Activated CD8-positive, alpha-beta T cell treated with anti-CD3 and anti-CD28 coated beads for 36 hours (primary cell): Measurements from ENCODE around the gene EFHD1. TPM values are rescaled to one million over a fixed set of nuclear protein-coding genes. Genes with fewer than 3 reads are reported as not detected.
"Not testable (repeated sequence)": the region's sequence is repeated elsewhere in the genome, so short reads cannot be mapped to it uniquely, and the experiment has no call there.

Experiments used
- ATAC-seq: fragments of 200-7000 bp; cut with Tn5 transposase; one replicate; pipeline ENCODE4 v1.10.0; 2021; ENCODE audit warnings: mild to moderate bottlenecking, moderate library complexity
- CTCF ChIA-PET: fragments of 350-600 bp; sonication (Branson Sonifier 250); formaldehyde crosslinking; loops from one replicate; lab custom pipeline; 2021; ENCODE audit warnings: antibody characterized with exemption; lab: Charles Lee
- POLR2A ChIA-PET: fragments of 350-600 bp; sonication (Branson Sonifier 250); formaldehyde crosslinking; loops from one replicate; lab custom pipeline; 2021; ENCODE audit warnings: antibody characterized with exemption; lab: Charles Lee
- DNase-seq: peaks from one replicate; pipeline ENCODE4 v3.0.0-alpha.2; 2020
- H3K27ac Mint-ChIP-seq: one replicate; pipeline ENCODE4 v1.8.0; 2021; ENCODE audit warnings: mild to moderate bottlenecking, mixed read lengths
- H3K27me3 Mint-ChIP-seq: one replicate; pipeline ENCODE4 v1.8.0; 2021; ENCODE audit warnings: mixed read lengths
- H3K36me3 Mint-ChIP-seq: one replicate; pipeline ENCODE4 v1.8.0; 2021; ENCODE audit warnings: low read depth, mixed read lengths
- H3K4me1 Mint-ChIP-seq: one replicate; pipeline ENCODE4 v1.8.0; 2021; ENCODE audit warnings: low read depth, mixed read lengths
- H3K4me3 Mint-ChIP-seq: one replicate; pipeline ENCODE4 v1.8.0; 2021; ENCODE audit warnings: mild to moderate bottlenecking, moderate library complexity, mixed read lengths
- H3K9me3 Mint-ChIP-seq: one replicate; pipeline ENCODE4 v1.8.0; 2021; ENCODE audit warnings: mixed read lengths
- CTCF ChIP-seq: fragments of 200-600 bp; IDR thresholded peaks from one replicate; pipeline ENCODE4 v1.8.0; 2022; ENCODE audit warnings: antibody characterized with exemption, mild to moderate bottlenecking
- intact Hi-C: fragments of 100-400 bp; cut with micrococcal nuclease; formaldehyde crosslinking; loops from one replicate; pipeline ENCODE4 v1.10.0; 2022
- total RNA-seq, 2 experiments: library from RNA; stranded (reverse); gene quantifications; one replicate each; pipeline ENCODE4 v1.2.3, GENCODE V29; 2021

EFHD1 gene
- total RNA-seq, 2 experiments from 2014 or later, result 0.70 to 1.2 TPM

- Mint-ChIP-seq H3K36me3 (no peaks in the 10 kb centered on the region), H3K4me1 (peaks cover 5% of the 10 kb centered on the region), H3K4me3 (peak overlapping the region; percentile 31), H3K9me3 (no peaks in the 10 kb centered on the region), H3K27me3 (peaks cover 33% of the 10 kb centered on the region), H3K27ac (no peak overlapping the region)
- intact Hi-C loops, result no loop called here
- CTCF ChIA-PET, result interaction anchor here (0.8 to 2.2 kb wide), 3 partner anchors 24 to 58 kb away, joined by 3 to 7 read pairs (median 6); no protein-coding TSS in a partner anchor
- DNase-seq (no peak), ATAC-seq (no peak)
- TF ChIP-seq CTCF, result no peak
- POLR2A ChIA-PET, result no interaction called here
These were observed 1.1 kb downstream of the EFHD1 start for GRCh38 chr2:232634206-232635150.

DNA sequence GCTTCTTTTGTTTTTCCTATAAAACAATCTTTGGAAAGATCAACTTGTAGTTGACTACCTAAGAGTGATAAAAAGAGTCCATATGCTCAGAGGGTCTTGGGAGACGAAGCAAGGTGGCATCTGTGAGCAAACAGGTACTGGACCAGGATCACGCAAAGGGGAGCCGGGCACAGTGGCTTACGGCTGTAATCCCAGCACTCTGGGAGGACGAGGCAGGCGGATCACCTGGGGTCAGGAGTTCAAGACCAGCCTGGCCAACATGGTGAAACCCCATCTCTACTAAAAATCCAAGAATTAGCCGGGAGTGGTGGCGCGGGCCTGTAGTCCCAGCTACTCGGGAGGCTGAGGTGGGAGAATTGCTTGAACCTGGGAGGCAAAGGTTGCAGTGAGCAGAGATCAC is 2.0 kb downstream of the EFHD1 start:
- intact Hi-C loops, POLR2A ChIA-PET, H3K27ac Mint-ChIP-seq, H3K36me3 Mint-ChIP-seq, H3K9me3 Mint-ChIP-seq, H3K4me1 Mint-ChIP-seq, H3K4me3 Mint-ChIP-seq, DNase-seq, ATAC-seq: not testable (repeated sequence)
- CTCF ChIA-PET, result interaction anchor here (1.1 kb wide), 1 partner anchor 30 kb away, joined by 3 read pairs; no protein-coding TSS in a partner anchor
- peaks cover 32% of the 10 kb centered on the region for H3K27me3 Mint-ChIP-seq

DNA sequence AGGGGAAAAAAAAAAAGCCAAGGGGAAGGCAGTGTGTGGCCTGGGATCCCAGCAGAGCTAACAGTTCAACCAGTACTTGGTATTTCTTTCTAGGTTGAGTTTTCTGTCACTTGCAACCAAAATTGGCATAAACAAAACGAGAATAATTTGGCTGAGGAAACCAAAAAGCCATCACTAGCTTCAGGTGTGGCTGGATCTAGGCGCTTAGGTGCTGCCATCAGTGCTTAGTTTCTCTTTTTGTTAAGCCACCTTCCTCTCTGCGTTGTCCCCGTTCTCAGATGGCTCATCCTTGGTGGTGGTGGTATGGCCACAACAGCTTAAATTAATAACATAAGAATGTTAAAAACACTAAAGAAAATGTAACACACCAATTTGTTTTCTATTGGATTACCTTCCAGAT is 2.4 kb downstream of the EFHD1 start:
- Mint-ChIP-seq H3K4me3 (no peak overlapping the region), H3K27ac (no peak overlapping the region), H3K27me3 (peaks cover 30% of the 10 kb centered on the region), H3K36me3 (no peaks in the 10 kb centered on the region), H3K9me3 (no peaks in the 10 kb centered on the region), H3K4me1 (peaks cover 5% of the 10 kb centered on the region)
- no peak for TF ChIP-seq CTCF
- intact Hi-C loops, result no loop called here
- ATAC-seq (no peak), DNase-seq (no peak)
- ChIA-PET POLR2A (no interaction called here), CTCF (interaction anchor here (1.1 kb wide), 1 partner anchor 31 kb away, joined by 3 read pairs; no protein-coding TSS in a partner anchor)

DNA sequence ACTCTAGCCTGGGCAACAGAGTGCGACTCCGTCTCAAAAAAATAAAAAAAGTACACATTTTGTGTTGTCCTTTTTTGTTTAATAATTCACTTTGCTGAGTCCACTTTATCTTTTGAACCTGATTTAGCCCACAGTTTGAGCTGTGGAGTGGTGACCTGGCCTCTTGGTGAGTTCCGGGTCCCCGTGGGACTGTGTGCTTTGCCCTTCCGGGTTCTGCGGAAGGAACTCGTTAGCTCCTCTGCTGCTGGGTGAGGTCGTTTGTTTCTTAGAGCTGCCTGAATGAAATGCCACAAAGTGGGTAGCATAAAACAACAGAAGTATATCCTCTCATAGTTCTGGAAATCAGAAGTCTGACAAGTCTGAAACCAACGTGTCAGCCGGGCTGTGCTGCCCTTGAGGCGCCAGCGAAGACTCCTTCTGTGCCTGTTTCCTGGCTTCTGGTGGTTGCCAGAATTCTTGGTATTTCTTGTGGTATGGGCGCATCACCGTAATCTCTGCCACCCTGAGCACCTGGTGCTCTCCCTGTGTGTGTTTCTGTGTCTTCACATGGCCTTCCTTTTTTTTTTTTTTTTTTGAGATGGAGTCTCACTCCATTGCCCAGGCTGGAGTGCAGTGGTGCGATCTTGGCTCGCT is 3.5 kb downstream of the EFHD1 start:
- peaks cover 5% of the 10 kb centered on the region for H3K4me1 Mint-ChIP-seq
- ChIA-PET POLR2A (no interaction called here), CTCF (no interaction called here)
- TF ChIP-seq CTCF, result no peak
- no peaks in the 10 kb centered on the region for H3K36me3 Mint-ChIP-seq
- peak overlapping the region; percentile 15 for H3K4me3 Mint-ChIP-seq
- no peaks in the 10 kb centered on the region for H3K9me3 Mint-ChIP-seq
- intact Hi-C loops, result no loop called here
- DNase-seq (peak; percentile 8), ATAC-seq (peak; percentile 41)
- peak overlapping the region; percentile 74 for H3K27ac Mint-ChIP-seq
- H3K27me3 Mint-ChIP-seq, result peaks cover 29% of the 10 kb centered on the region

GRCh38 chr2:232637866-232638583 is 4.6 kb downstream of the EFHD1 start:
- ChIA-PET CTCF (no interaction called here), POLR2A (no interaction called here)
- H3K4me3 Mint-ChIP-seq, result no peak overlapping the region
- intact Hi-C loops, result no loop called here
- ATAC-seq (no peak), DNase-seq (no peak)
- no peaks in the 10 kb centered on the region for H3K4me1 Mint-ChIP-seq
- no peak overlapping the region for H3K27ac Mint-ChIP-seq
- H3K27me3 Mint-ChIP-seq, result peaks cover 21% of the 10 kb centered on the region
- no peaks in the 10 kb centered on the region for H3K36me3 Mint-ChIP-seq
- H3K9me3 Mint-ChIP-seq, result no peaks in the 10 kb centered on the region
- TF ChIP-seq CTCF, result no peak
